ENCODE data around the gene DNAAF5. TPM values are rescaled to one million over a fixed set of nuclear protein-coding genes. Genes with fewer than 3 reads are reported as not detected.

Gene DNAAF5
- total and polyA plus RNA-seq, 2 of the 4 experiments (the other 2 are of a cell fraction) = 12.4 to 32.6 TPM

GRCh38 chr7:682810-683209 is 43.7 kb upstream of the DNAAF5 start:
- H3K9me3 ChIP-seq (ENCODE audit: control insufficient read depth, insufficient read depth, low read length) = peaks cover 17% of the 10 kb centered on the region
- H3K79me1 ChIP-seq (ENCODE audit: low read depth in 1 of 2, low read length in 2 of 2) = no peaks in the 10 kb centered on the region
- no peak overlapping the region for H3K56ac ChIP-seq (ENCODE audit: extremely low read depth, insufficient read depth, low read length)
- no peaks in the 10 kb centered on the region for H3K27me3 ChIP-seq (ENCODE audit: control insufficient read depth, insufficient read depth, low read length)
- H4K91ac ChIP-seq (ENCODE audit: insufficient read depth, low read depth, low read length) = no peak overlapping the region
- H2BK15ac ChIP-seq (ENCODE audit: low read depth, low read length) = no peak overlapping the region
- H3K23ac ChIP-seq (ENCODE audit: low read depth, low read length) = no peak overlapping the region
- H2AK5ac ChIP-seq (ENCODE audit: low read depth, low read length) = no peak overlapping the region
- no peak overlapping the region for H2BK5ac ChIP-seq (ENCODE audit: low read depth, low read length, poor library complexity, severe bottlenecking)
- CTCF ChIA-PET = no interaction called here
- H3K4me2 ChIP-seq (ENCODE audit: low read depth, low read length) = no peak overlapping the region
- intact Hi-C loops (cut with micrococcal nuclease) = no loop called here
- H4K5ac ChIP-seq (ENCODE audit: low read depth, low read length) = no peak overlapping the region
- H2BK120ac ChIP-seq (ENCODE audit: low read depth, low read length) = no peak overlapping the region
- no peak overlapping the region for H3K4ac ChIP-seq (ENCODE audit: low read depth, low read length)
- POLR2A ChIA-PET (ENCODE audit: unreplicated experiment) = no interaction called here
- DNase-seq (no peak), ATAC-seq (ENCODE audit: low read depth) (no peak)
- no TSS peak for BruUV-seq (replicated peaks)
- no peaks in the 10 kb centered on the region for H3K4me1 ChIP-seq (ENCODE audit: control insufficient read depth, insufficient read depth, low read length)
- H3K27ac ChIP-seq (ENCODE audit: insufficient read depth, low read length) = no peak overlapping the region
- H2AFZ ChIP-seq (replicated peaks; ENCODE audit: low read length, poor library complexity) = no peak overlapping the region
- peak overlapping the region; percentile 72 for H2AK9ac ChIP-seq (replicated peaks; ENCODE audit: low read depth, low read length, poor library complexity)
- no peak overlapping the region for H2BK20ac ChIP-seq (ENCODE audit: low read depth, low read length)
- no peak overlapping the region for H3K18ac ChIP-seq (ENCODE audit: low read depth, low read length)
- no peaks in the 10 kb centered on the region for H3K9me1 ChIP-seq (ENCODE audit: insufficient read depth, low read length)
- H3K14ac ChIP-seq (replicated peaks; ENCODE audit: low read depth, low read length) = no peak overlapping the region
- dilution Hi-C loops (cut with HindIII; ENCODE audit: low sequenced_read_pairs, unreplicated experiment) = no loop called here
- H3K9ac ChIP-seq (ENCODE audit: low read depth, low read length) = no peak overlapping the region
- no peaks in the 10 kb centered on the region for H4K20me1 ChIP-seq (ENCODE audit: insufficient read depth, low read length)
- WGBS, 2 experiments (ENCODE audit: extremely low coverage in 2 of 2, insufficient read length in 1 of 2) = 91% methylated on average over 6 of the region's 11 CpGs; no CpG with 5 or more reads in 1 of the 2 experiments
- peaks cover 3% of the 10 kb centered on the region for H3K36me3 ChIP-seq (ENCODE audit: control insufficient read depth, insufficient read depth, low read length)
- TF ChIP-seq SMC3 (IDR thresholded peaks at IDR 0.05; ENCODE audit: low read depth, low read length) = no peak
- no peak for TF ChIP-seq FOS (IDR thresholded peaks at IDR 0.05; ENCODE audit: low read depth, low read length)
- no peak for TF ChIP-seq NFE2L2 (IDR thresholded peaks at IDR 0.05; ENCODE audit: low read depth, low read length)
- TF ChIP-seq CEBPB (IDR thresholded peaks at IDR 0.05; ENCODE audit: low read depth, low read length) = no peak
- TF ChIP-seq MAFK (IDR thresholded peaks at IDR 0.05; ENCODE audit: low read depth, low read length) = no peak
- no peak for TF ChIP-seq MXI1 (IDR thresholded peaks at IDR 0.05; ENCODE audit: borderline replicate concordance, low read depth, low read length)
- TF ChIP-seq USF2 (IDR thresholded peaks at IDR 0.05; ENCODE audit: low read depth, low read length) = no peak
- no peak for TF ChIP-seq CTCF (conservative IDR thresholded peaks at IDR 0.05; ENCODE audit: low read depth, low read length)
- TF ChIP-seq CHD1 (IDR thresholded peaks at IDR 0.05; ENCODE audit: low read depth, low read length) = no peak
- TF ChIP-seq RFX5 (IDR thresholded peaks at IDR 0.05; ENCODE audit: low read depth, low read length) = no peak
- TF ChIP-seq RCOR1 (IDR thresholded peaks at IDR 0.05; ENCODE audit: insufficient replicate concordance, low read length) = no peak
- no peak for TF ChIP-seq RAD21 (IDR thresholded peaks at IDR 0.05; ENCODE audit: low read length)
- TF ChIP-seq BHLHE40 (IDR thresholded peaks at IDR 0.05; ENCODE audit: low read depth, low read length) = no peak
- no peak for TF ChIP-seq MAZ (IDR thresholded peaks at IDR 0.05; ENCODE audit: borderline replicate concordance, low read depth, low read length)
- TF ChIP-seq ELK1 (IDR thresholded peaks at IDR 0.05; ENCODE audit: borderline replicate concordance, low read depth, low read length) = no peak
- TF ChIP-seq POLR2A (IDR thresholded peaks at IDR 0.05; ENCODE audit: low read depth, low read length) = no peak
- in situ Hi-C loops (cut with MboI; ENCODE audit: low sequenced_read_pairs) = no loop called here
- no peak overlapping the region for H3K4me3 ChIP-seq (ENCODE audit: insufficient read depth, low read depth, low read length)
- no peak overlapping the region for H4K8ac ChIP-seq (ENCODE audit: low read depth in 2 of 2, low read length in 2 of 2)
